Lower leg skin (tissue), 3 donors: ENCODE results near the gene RPH3AL.

Source experiments
- CTCF ChIP-seq, 3 donors: fragments of 450-650 bp; IDR thresholded peaks; one replicate each; pipeline ENCODE4 v1.5.1; 2016; ENCODE audit warnings: antibody characterized with exemption in 3 of 3, mild to moderate bottlenecking in 3 of 3, moderate library complexity in 2 of 3
- POLR2A ChIP-seq, 2 donors: fragments of 450-650 bp; IDR thresholded peaks; one replicate each; pipeline ENCODE4 v1.6.1; 2016 to 2017; ENCODE audit warnings: antibody characterized with exemption in 2 of 2, mild to moderate bottlenecking in 1 of 2, moderate library complexity in 1 of 2

GRCh38 chr17:236641-237405 lies 115.8 kb downstream of the RPH3AL start:
- TF ChIP-seq CTCF (IDR thresholded peaks at IDR 0.05) (no peak), POLR2A (IDR thresholded peaks at IDR 0.05) (no peak)
